HepG2 (cell line): ENCODE results near the gene ZACN. TPM values are rescaled to one million over a fixed set of nuclear protein-coding genes. Genes with fewer than 3 reads are reported as not detected.
A peak's percentile ranks its signal among the peaks of the same experiment; 100 is the strongest.

Source experiments
- DPF2 ChIP-seq: sonication (generic); formaldehyde crosslinking; IDR thresholded peaks from 2 replicates; pipeline ENCODE4 v1.4.0; 2020; ENCODE audit warnings: mild to moderate bottlenecking, low read depth, missing genetic modification reagents, borderline replicate concordance
- ERF ChIP-seq: IDR thresholded peaks from 2 replicates; pipeline ENCODE4 v1.6.1; 2018; ENCODE audit warnings: missing biosample characterization, missing genetic modification reagents
- GPN1 ChIP-seq: sonication (generic); formaldehyde crosslinking; IDR thresholded peaks from 2 replicates; pipeline ENCODE4 v1.5.1; 2020; ENCODE audit warnings: missing genetic modification reagents, borderline replicate concordance
- MYC ChIP-seq: sonication (generic); formaldehyde crosslinking; IDR thresholded peaks from 2 replicates; pipeline ENCODE4 v1.9.0; 2021; ENCODE audit warnings: missing genetic modification reagents, borderline replicate concordance
- PHF21A ChIP-seq: sonication (generic); formaldehyde crosslinking; IDR thresholded peaks from 2 replicates; pipeline ENCODE4 v1.5.0; 2020; ENCODE audit warnings: mild to moderate bottlenecking, missing genetic modification reagents
- SALL2 ChIP-seq: sonication (generic); formaldehyde crosslinking; IDR thresholded peaks from 2 replicates; pipeline ENCODE4 v1.8.1; 2023; ENCODE audit warnings: mild to moderate bottlenecking, missing genetic modification reagents, inconsistent platforms
- SETDB1 ChIP-seq: sonication (generic); formaldehyde crosslinking; IDR thresholded peaks from 2 replicates; pipeline ENCODE4 v1.5.1; 2020; ENCODE audit warnings: missing genetic modification reagents, mild to moderate bottlenecking, borderline replicate concordance
- SIN3A ChIP-seq: IDR thresholded peaks from 2 replicates; pipeline ENCODE4 v1.6.1; 2011; ENCODE audit warnings: low read depth, mild to moderate bottlenecking, control low read depth, low read length, borderline replicate concordance
- SOX13 ChIP-seq, 3 experiments: fragments of 450-650 bp in 1 of 3; sonication (generic) in 1 of 3; formaldehyde crosslinking in 1 of 3; IDR thresholded peaks in 2 of 3; conservative IDR thresholded peaks in 1 of 3; 2 replicates each; pipeline versions ENCODE4 v1.5.0 to v1.6.1; 2016 to 2020; ENCODE audit warnings: antibody characterized with exemption in 1 of 3, mild to moderate bottlenecking in 1 of 3, missing compliant biosample characterization in 1 of 3, missing genetic modification reagents in 1 of 3, moderate library complexity in 1 of 3
- ZEB1 ChIP-seq: IDR thresholded peaks from 2 replicates; pipeline ENCODE4 v1.6.1; 2012; ENCODE audit warnings: mild to moderate bottlenecking, low read depth, inconsistent platforms; ENCODE audit not compliant: insufficient replicate concordance
- ZIK1 ChIP-seq: sonication (generic); formaldehyde crosslinking; IDR thresholded peaks from 2 replicates; pipeline ENCODE4 v1.5.0; 2020; ENCODE audit warnings: mild to moderate bottlenecking, low read depth, missing genetic modification reagents, borderline replicate concordance
- ZMYM2 ChIP-seq: sonication (generic); formaldehyde crosslinking; IDR thresholded peaks from 2 replicates; pipeline ENCODE4 v1.8.0; 2022; ENCODE audit warnings: mild to moderate bottlenecking, missing genetic modification reagents
- ZNF501 ChIP-seq: sonication (generic); formaldehyde crosslinking; IDR thresholded peaks from 2 replicates; pipeline ENCODE4 v1.5.1; 2020; ENCODE audit warnings: mild to moderate bottlenecking, moderate library complexity, missing genetic modification reagents
- ZNF556 ChIP-seq: sonication (generic); formaldehyde crosslinking; IDR thresholded peaks from 2 replicates; pipeline ENCODE4 v1.4.0; 2020; ENCODE audit warnings: mild to moderate bottlenecking, missing genetic modification reagents, borderline replicate concordance
- ZNF580 ChIP-seq: IDR thresholded peaks from 2 replicates; pipeline ENCODE4 v1.6.1; 2016; ENCODE audit warnings: low read depth, borderline replicate concordance
- ZNF589 ChIP-seq: sonication (generic); formaldehyde crosslinking; conservative IDR thresholded peaks from 2 replicates; pipeline ENCODE4 v1.8.0; 2022; ENCODE audit warnings: mild to moderate bottlenecking, moderate library complexity, missing genetic modification reagents
- ZNF614 ChIP-seq: IDR thresholded peaks from 2 replicates; pipeline ENCODE4 v1.6.1; 2018; ENCODE audit warnings: missing biosample characterization, missing genetic modification reagents, inconsistent platforms, borderline replicate concordance
- ZNF749 ChIP-seq: sonication (generic); formaldehyde crosslinking; IDR thresholded peaks from 2 replicates; pipeline ENCODE4 v1.8.0; 2022; ENCODE audit warnings: mild to moderate bottlenecking, missing genetic modification reagents, moderate library complexity, borderline replicate concordance
- ZNF839 ChIP-seq: sonication (generic); formaldehyde crosslinking; IDR thresholded peaks from 2 replicates; pipeline ENCODE4 v1.4.0; 2020; ENCODE audit warnings: missing genetic modification reagents, mild to moderate bottlenecking, borderline replicate concordance
- ZNF891 ChIP-seq: sonication (generic); formaldehyde crosslinking; IDR thresholded peaks from 2 replicates; pipeline ENCODE4 v1.5.0; 2020; ENCODE audit warnings: mild to moderate bottlenecking, missing genetic modification reagents
- ZSCAN31 ChIP-seq: sonication (generic); formaldehyde crosslinking; IDR thresholded peaks from 2 replicates; pipeline ENCODE4 v1.5.0; 2020; ENCODE audit warnings: low read depth, mild to moderate bottlenecking, missing genetic modification reagents
- polyA plus RNA-seq, 8 experiments: library from polyadenylated mRNA; depleted of rRNA in 3 of 8; stranded (reverse) in 7 of 8; unstranded in 1 of 8; fragments of >200 nt; fragmentation: Illumina TruSeq in 4 of 8; extraction: Trizol in 4 of 8; gene quantifications; 2 replicates each; pipeline versions ENCODE4 v1.2.1 to v1.2.3, GENCODE V29; 2011 to 2016; ENCODE audit warnings: low read depth in 4 of 8, missing spikeins in 1 of 8, mixed read lengths in 1 of 8; ENCODE audit not compliant: insufficient read depth in 1 of 8
- total RNA-seq, 5 experiments: library from RNA; depleted of rRNA; stranded (reverse); fragments of >200 nt; fragmentation: Illumina TruSeq; extraction: Trizol; gene quantifications; 2 replicates each; pipeline ENCODE4 v1.2.3, GENCODE V29; 2016; ENCODE audit warnings: low read depth in 1 of 5
- TF ChIP-seq, protein P1 (sequence below): sonication (generic); formaldehyde crosslinking; IDR thresholded peaks from 2 replicates; pipeline ENCODE4 v1.4.0; 2020; ENCODE audit warnings: missing genetic modification reagents, borderline replicate concordance
- TF ChIP-seq, protein P2 (sequence below): sonication (generic); formaldehyde crosslinking; IDR thresholded peaks from 2 replicates; pipeline ENCODE4 v1.5.0; 2020; ENCODE audit warnings: missing genetic modification reagents, mild to moderate bottlenecking, borderline replicate concordance
- TF ChIP-seq, protein P3 (sequence below): sonication (generic); formaldehyde crosslinking; IDR thresholded peaks from 2 replicates; pipeline ENCODE4 v1.8.1; 2023; ENCODE audit warnings: mild to moderate bottlenecking, moderate library complexity, missing genetic modification reagents

The ZACN gene
- total and polyA plus RNA-seq, 2 of the 13 experiments (the other 11 are each of a cell fraction or from before 2014, with no cell fraction given): 0.11 to 0.15 TPM

DNA sequence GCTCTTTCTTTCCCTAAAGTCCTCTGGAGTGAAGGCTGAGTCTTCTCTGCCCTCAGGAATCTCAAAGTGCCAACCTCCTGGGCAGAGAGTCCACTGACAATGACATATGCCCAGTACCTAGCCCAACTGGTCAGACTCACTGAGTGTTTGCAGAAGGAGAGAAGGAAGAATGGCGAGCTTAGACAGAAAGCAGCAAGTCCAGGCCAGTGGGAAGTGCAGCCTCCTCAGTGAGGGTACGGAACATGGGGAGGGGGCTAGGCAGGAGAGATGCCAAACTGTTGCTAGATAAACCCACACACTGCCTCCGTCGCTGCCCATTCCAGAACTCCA lies 23.9 kb downstream of the ZACN start (continued):
- TF ChIP-seq SIN3A (no peak), ZNF891 (CRISPR knock-in tag) (no peak), ZNF556 (CRISPR knock-in tag) (0 out of 2 replicates have a peak, but pooled peaks have one; percentile 9), MYC (CRISPR knock-in tag) (peak; percentile 10; the same call in 1 of the 2 replicates), SETDB1 (CRISPR knock-in tag) (no peak), ZNF749 (CRISPR knock-in tag) (no peak), ZNF589 (no peak), ZNF501 (CRISPR knock-in tag) (no peak), ERF (CRISPR knock-in tag) (no peak), ZNF839 (peak; percentile 39; the same call in 1 of the 2 replicates), SOX13 (IDR thresholded peaks at IDR 0.05) (no peak), SOX13 (CRISPR knock-in tag; conservative IDR thresholded peaks at IDR 0.05 in 1 of 2, IDR thresholded peaks at IDR 0.05 in 1 of 2) (no peak), PHF21A (no peak), SALL2 (CRISPR knock-in tag) (0 out of 2 replicates have a peak, but pooled peaks have one; percentile 16), ZEB1 (no peak), ZIK1 (CRISPR knock-in tag) (no peak; the same call in 1 of the 2 replicates), ZNF614 (CRISPR knock-in tag) (0 out of 2 replicates have a peak, but pooled peaks have one; percentile 37), DPF2 (CRISPR knock-in tag) (no peak), ZMYM2 (CRISPR knock-in tag) (no peak), ZNF580 (CRISPR knock-in tag) (no peak), ZSCAN31 (CRISPR knock-in tag) (0 out of 2 replicates have a peak, but pooled peaks have one; percentile 4), GPN1 (CRISPR knock-in tag) (0 out of 2 replicates have a peak, but pooled peaks have one; percentile 46)
- TF ChIP-seq, protein P1, sequence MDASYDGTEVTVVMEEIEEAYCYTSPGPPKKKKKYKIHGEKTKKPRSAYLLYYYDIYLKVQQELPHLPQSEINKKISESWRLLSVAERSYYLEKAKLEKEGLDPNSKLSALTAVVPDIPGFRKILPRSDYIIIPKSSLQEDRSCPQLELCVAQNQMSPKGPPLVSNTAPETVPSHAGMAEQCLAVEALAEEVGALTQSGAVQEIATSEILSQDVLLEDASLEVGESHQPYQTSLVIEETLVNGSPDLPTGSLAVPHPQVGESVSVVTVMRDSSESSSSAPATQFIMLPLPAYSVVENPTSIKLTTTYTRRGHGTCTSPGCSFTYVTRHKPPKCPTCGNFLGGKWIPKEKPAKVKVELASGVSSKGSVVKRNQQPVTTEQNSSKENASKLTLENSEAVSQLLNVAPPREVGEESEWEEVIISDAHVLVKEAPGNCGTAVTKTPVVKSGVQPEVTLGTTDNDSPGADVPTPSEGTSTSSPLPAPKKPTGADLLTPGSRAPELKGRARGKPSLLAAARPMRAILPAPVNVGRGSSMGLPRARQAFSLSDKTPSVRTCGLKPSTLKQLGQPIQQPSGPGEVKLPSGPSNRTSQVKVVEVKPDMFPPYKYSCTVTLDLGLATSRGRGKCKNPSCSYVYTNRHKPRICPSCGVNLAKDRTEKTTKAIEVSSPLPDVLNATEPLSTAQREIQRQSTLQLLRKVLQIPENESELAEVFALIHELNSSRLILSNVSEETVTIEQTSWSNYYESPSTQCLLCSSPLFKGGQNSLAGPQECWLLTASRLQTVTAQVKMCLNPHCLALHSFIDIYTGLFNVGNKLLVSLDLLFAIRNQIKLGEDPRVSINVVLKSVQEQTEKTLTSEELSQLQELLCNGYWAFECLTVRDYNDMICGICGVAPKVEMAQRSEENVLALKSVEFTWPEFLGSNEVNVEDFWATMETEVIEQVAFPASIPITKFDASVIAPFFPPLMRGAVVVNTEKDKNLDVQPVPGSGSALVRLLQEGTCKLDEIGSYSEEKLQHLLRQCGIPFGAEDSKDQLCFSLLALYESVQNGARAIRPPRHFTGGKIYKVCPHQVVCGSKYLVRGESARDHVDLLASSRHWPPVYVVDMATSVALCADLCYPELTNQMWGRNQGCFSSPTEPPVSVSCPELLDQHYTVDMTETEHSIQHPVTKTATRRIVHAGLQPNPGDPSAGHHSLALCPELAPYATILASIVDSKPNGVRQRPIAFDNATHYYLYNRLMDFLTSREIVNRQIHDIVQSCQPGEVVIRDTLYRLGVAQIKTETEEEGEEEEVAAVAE: no peak
- TF ChIP-seq, protein P2, sequence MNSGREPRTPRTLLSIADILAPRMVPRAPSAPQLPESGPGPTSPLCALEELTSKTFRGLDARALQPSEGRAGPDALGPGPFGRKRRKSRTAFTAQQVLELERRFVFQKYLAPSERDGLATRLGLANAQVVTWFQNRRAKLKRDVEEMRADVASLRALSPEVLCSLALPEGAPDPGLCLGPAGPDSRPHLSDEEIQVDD: 0 out of 2 replicates have a peak, but pooled peaks have one; percentile 77
- TF ChIP-seq, protein P3, sequence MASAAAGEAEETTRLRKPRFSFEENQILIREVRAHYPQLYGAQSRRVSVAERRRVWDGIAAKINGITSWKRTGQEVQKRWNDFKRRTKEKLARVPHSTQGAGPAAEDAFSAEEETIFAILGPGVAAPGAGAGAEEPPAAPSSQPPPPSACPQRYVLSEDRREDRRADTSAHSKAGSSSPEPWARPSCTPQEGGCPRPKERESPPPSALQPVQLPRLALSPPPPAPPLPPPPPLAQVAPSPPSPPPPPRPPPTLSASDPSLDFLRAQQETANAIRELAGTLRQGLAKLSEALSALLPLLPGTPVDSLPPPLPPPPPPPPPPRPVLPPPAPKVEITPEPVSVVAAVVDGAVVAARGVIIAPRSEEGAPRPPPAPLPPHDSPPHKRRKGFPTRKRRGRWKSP (CRISPR knock-in tag): no peak
